NB4 (cell line): ENCODE data around the gene ZNRF3.

ENCODE experiments used
- CTCF ChIP-seq: IDR thresholded peaks from one replicate; pipeline ENCODE4 v1.5.1; 2012; ENCODE audit warnings: low read depth, low read length
- POLR2A ChIP-seq: IDR thresholded peaks from 2 replicates; pipeline ENCODE4 v1.6.1; 2011; ENCODE audit warnings: mild to moderate bottlenecking; ENCODE audit not compliant: insufficient read length; ENCODE audit errors: extremely low read depth
- TF ChIP-seq, protein P1 (sequence below): IDR thresholded peaks from 2 replicates; pipeline ENCODE4 v1.6.1; 2011; ENCODE audit warnings: low read depth, low read length

GRCh38 chr22:29078869-29079207 lies 195.5 kb downstream of the ZNRF3 start:
- TF ChIP-seq CTCF (no peak), POLR2A (no peak)
- TF ChIP-seq, protein P1, sequence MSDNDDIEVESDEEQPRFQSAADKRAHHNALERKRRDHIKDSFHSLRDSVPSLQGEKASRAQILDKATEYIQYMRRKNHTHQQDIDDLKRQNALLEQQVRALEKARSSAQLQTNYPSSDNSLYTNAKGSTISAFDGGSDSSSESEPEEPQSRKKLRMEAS = no peak
